Testis (tissue), 3 donors: ENCODE data around the gene PRELID1. TPM values are rescaled to one million over a fixed set of nuclear protein-coding genes. Genes with fewer than 3 reads are reported as not detected.
A peak's percentile ranks its signal among the peaks of the same experiment; 100 is the strongest.

Experiments used
- DNase-seq: peaks from one replicate; pipeline ENCODE4 v3.0.0-alpha.2; 2019
- H3K27ac ChIP-seq, 2 donors: fragments of 200-600 bp; sonication (generic); one replicate each; pipeline ENCODE4 v1.5.1; 2019
- H3K27me3 ChIP-seq: fragments of 200-600 bp; sonication (generic); one replicate; pipeline ENCODE4 v1.5.1; 2019
- H3K36me3 ChIP-seq: fragments of 200-600 bp; sonication (generic); one replicate; pipeline ENCODE4 v1.5.1; 2017; ENCODE audit warnings: low read depth; ENCODE audit errors: missing control alignments
- H3K4me1 ChIP-seq: fragments of 200-600 bp; sonication (generic); one replicate; pipeline ENCODE4 v1.5.1; 2019
- H3K4me3 ChIP-seq, 2 donors: fragments of 200-600 bp; sonication (generic); one replicate each; pipeline ENCODE4 v1.5.1; 2017 to 2019
- H3K9me3 ChIP-seq: fragments of 200-600 bp; sonication (generic); one replicate; pipeline ENCODE4 v1.5.1; 2017
- POLR2A ChIP-seq: fragments of 450-650 bp; IDR thresholded peaks from one replicate; pipeline ENCODE4 v1.6.1; 2017; ENCODE audit warnings: antibody characterized with exemption, mild to moderate bottlenecking, moderate library complexity
- WGBS, 2 donors: methylation state at CpG; one replicate each; pipeline ENCODE4 v1.1.5; 2018; 5-methylcytosine and 5-hydroxymethylcytosine counted together
- intact Hi-C: fragments of 100-400 bp; cut with DNase I; formaldehyde crosslinking; loops from one replicate; pipeline ENCODE4 v1.15.1; 2023; ENCODE audit warnings: low total_unique reads
- polyA plus RNA-seq: library from polyadenylated mRNA; stranded (reverse); fragments of 350-450 nt; fragmentation: Illumina TruSeq; extraction: RNeasy Lipid Tissue Mini Kit (QIAGEN cat#74804); gene quantifications from one replicate; pipeline ENCODE4 v1.2.3, GENCODE V29; 2014; ENCODE audit warnings: low read depth, low replicate concordance; ENCODE audit not compliant: insufficient read depth
- total RNA-seq, 2 donors: library from RNA; depleted of rRNA; stranded (reverse); fragments of >200 nt; gene quantifications; one replicate each; pipeline ENCODE4 v1.2.3, GENCODE V29; 2016
- TF ChIP-seq, protein P1 (sequence below), 3 experiments: fragments of 450-650 bp in 2 of 3; fragments of 200-600 bp in 1 of 3; sonication (generic) in 1 of 3; IDR thresholded peaks; one replicate each; pipeline ENCODE4 v1.5.1; 2016 to 2019; ENCODE audit warnings: antibody characterized with exemption in 3 of 3, mild to moderate bottlenecking in 2 of 3, moderate library complexity in 1 of 3

PRELID1 gene
- total and polyA plus RNA-seq, 3 donors from 2014 or later, result 65.7 to 83.4 (median 78.3) TPM

DNA sequence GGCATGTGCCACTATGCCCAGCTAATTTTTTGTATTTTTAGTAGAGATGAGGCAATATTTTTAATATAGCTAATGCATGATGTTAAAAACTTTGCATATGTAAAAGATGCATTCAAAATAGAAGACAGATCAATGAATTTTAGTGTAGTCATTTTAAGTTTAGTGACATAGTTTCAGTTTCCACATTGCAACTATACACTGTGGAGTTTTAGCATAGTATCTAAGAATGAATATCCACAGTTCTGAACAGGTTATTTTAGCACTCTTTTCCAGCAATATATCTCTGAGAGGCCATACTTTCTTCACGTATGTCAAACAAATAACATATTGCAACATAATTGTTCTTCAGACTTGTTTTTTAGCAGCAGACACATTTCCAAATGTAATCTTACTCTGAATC is 39.4 kb upstream of the PRELID1 start:
- Histone ChIP-seq H3K4me3 (no peak overlapping the region), H3K9me3 (no peaks in the 10 kb centered on the region), H3K27ac (no peak overlapping the region), H3K36me3 (peaks cover 4% of the 10 kb centered on the region), H3K4me1 (no peaks in the 10 kb centered on the region), H3K27me3 (no peaks in the 10 kb centered on the region)
- TF ChIP-seq, protein P1, sequence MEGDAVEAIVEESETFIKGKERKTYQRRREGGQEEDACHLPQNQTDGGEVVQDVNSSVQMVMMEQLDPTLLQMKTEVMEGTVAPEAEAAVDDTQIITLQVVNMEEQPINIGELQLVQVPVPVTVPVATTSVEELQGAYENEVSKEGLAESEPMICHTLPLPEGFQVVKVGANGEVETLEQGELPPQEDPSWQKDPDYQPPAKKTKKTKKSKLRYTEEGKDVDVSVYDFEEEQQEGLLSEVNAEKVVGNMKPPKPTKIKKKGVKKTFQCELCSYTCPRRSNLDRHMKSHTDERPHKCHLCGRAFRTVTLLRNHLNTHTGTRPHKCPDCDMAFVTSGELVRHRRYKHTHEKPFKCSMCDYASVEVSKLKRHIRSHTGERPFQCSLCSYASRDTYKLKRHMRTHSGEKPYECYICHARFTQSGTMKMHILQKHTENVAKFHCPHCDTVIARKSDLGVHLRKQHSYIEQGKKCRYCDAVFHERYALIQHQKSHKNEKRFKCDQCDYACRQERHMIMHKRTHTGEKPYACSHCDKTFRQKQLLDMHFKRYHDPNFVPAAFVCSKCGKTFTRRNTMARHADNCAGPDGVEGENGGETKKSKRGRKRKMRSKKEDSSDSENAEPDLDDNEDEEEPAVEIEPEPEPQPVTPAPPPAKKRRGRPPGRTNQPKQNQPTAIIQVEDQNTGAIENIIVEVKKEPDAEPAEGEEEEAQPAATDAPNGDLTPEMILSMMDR (IDR thresholded peaks at IDR 0.05), result no peak
- no peak for TF ChIP-seq POLR2A
- no peak for DNase-seq
- 48 to 81% methylated on average over 1 of the region's 1 CpG for WGBS, 2 donors
- intact Hi-C loops, result no loop called here

DNA sequence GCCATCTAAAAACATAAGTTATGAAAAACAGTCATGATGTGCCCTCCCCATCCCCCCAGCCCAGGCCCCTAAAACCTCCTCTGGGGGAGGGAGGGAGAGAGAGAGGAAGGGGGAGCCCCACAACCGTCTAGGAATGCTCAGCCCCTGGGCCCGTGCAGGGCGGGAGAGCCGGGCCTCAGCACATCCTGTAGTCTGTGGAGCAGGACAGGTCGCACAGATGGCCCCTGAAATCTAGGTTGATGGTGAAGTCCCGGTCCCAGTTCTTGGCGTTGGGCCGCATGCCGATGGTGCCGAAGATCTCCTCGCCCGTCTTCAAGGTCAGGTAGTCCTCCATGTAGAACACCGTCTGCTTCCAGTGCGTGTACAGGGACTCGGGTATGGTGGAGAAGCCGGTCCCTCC is 38.2 kb upstream of the PRELID1 start:
- no peaks in the 10 kb centered on the region for H3K36me3 ChIP-seq
- H3K27ac ChIP-seq, result no peak overlapping the region

DNA sequence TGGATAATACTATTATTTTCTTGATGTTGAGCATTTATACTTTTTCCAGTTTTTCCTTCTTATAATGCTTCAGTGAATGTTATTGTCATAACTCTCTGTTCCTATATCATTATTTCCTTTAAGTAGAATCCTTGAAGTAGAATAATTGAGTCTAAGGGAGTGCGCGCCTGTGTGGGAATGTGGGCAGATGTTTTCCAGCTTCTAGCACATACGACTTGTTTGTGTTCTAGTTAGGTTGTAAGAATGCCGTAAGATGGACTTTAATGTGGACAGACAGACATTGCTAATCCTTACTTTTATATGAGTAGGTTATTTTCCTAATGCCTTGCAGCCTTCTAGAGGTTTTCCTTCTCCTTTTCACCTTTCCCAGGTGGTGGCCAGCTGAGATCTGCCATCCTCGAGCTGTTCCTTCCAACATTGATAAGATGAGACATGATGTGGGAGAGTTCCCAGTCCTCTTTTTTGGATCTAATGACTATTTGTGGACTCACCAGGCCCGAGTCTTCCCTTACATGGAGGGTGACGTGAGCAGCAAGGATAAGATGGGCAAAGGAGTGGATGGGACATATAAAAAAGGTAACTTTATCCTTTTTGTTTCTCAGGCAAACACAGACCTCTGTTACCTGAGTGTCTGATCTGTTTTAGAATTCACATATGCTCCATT is 34.2 kb upstream of the PRELID1 start:
- 90 to 93% methylated on average over 7 of the region's 7 CpGs for WGBS, 2 donors
- Histone ChIP-seq H3K4me3 (no peak overlapping the region), H3K9me3 (no peaks in the 10 kb centered on the region), H3K4me1 (no peaks in the 10 kb centered on the region), H3K36me3 (no peaks in the 10 kb centered on the region), H3K27me3 (no peaks in the 10 kb centered on the region), H3K27ac (no peak overlapping the region)
- TF ChIP-seq, protein P1 (IDR thresholded peaks at IDR 0.05), result no peak
- TF ChIP-seq POLR2A, result no peak
- intact Hi-C loops, result no loop called here
- DNase-seq, result no peak

More for the DNA sequence above, 38.2 kb upstream of the PRELID1 start:
- 33 to 81% methylated on average over 4 to 16 of the region's 16 CpGs for WGBS, 2 donors
- no peaks in the 10 kb centered on the region for H3K27me3 ChIP-seq
- no peak for DNase-seq
- TF ChIP-seq, protein P1 (IDR thresholded peaks at IDR 0.05), result no peak
- TF ChIP-seq POLR2A, result no peak
- H3K4me3 ChIP-seq, result peak overlapping the region in 1 of 2 donors; percentile 27
- H3K4me1 ChIP-seq, result no peaks in the 10 kb centered on the region
- no peaks in the 10 kb centered on the region for H3K9me3 ChIP-seq
- intact Hi-C loops, result no loop called here

DNA sequence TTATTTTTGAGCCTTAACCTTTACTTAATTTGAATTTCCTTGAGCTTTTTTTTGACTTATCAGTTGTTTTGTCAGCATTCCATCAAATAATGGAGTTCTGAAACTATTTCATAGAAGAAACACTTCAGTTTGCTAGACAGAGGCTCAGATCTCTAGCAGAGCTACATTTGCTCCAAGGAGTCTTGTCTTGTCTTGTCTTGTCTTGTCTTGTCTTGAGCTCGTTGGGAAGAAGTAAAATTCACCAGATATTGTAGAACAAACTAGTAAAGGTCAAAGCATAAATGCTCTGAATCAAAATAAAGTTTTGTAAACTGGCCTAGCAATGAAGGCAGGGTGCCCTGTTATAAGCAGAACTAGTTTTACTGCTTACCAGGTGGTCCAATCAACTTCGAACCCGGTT is 33.6 kb upstream of the PRELID1 start:
- no peak for DNase-seq
- no peaks in the 10 kb centered on the region for H3K9me3 ChIP-seq
- TF ChIP-seq POLR2A, result no peak
- TF ChIP-seq, protein P1 (IDR thresholded peaks at IDR 0.05), result no peak
- no peak overlapping the region for H3K27ac ChIP-seq
- H3K4me1 ChIP-seq, result no peaks in the 10 kb centered on the region
- 81 to 84% methylated on average over 3 of the region's 3 CpGs for WGBS, 2 donors
- no peak overlapping the region for H3K4me3 ChIP-seq
- H3K36me3 ChIP-seq, result no peaks in the 10 kb centered on the region
- no peaks in the 10 kb centered on the region for H3K27me3 ChIP-seq
- intact Hi-C loops, result no loop called here

DNA sequence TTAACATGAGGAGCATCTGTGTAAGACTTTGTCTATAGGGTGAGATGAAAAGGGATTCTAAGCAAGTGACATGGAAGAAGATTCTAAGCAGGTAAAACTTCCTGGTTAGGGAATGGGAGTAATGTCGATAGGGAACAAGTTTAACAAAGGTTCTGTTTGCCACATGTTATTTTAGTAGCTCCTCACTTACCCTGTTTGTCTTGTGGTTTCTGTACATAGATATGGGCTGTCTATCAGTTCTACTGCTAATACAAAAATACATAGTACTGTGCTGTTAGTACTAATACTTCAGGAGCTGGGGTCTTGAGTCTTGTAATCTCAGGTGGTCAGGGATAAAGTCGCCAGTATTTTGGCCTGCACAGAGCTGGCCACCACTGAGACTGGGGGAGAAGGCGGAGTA is 32.9 kb upstream of the PRELID1 start:
- no peak for DNase-seq
- Histone ChIP-seq H3K9me3 (no peaks in the 10 kb centered on the region), H3K36me3 (no peaks in the 10 kb centered on the region), H3K4me1 (no peaks in the 10 kb centered on the region), H3K27me3 (no peaks in the 10 kb centered on the region), H3K27ac (no peak overlapping the region), H3K4me3 (no peak overlapping the region)
- 93 to 96% methylated on average over 3 of the region's 3 CpGs for whole genome bisulfite sequencing, 2 donors
- TF ChIP-seq, protein P1 (IDR thresholded peaks at IDR 0.05), result no peak
- TF ChIP-seq POLR2A, result no peak
- intact Hi-C loops, result no loop called here
